Measurements from ENCODE around the gene ZFHX2. TPM values are rescaled to one million over a fixed set of nuclear protein-coding genes. Genes with fewer than 3 reads are reported as not detected.

ZFHX2 gene
- 0.28 and 0.77 TPM in 2 replicates for polyA plus RNA-seq (2012; rRNA removed)
- 0.39 and 0.42 TPM in 2 replicates for polyA plus RNA-seq (2012; cell fraction: cytosol; rRNA removed)
- 2.1 and 2.9 TPM in 2 replicates for polyA plus RNA-seq (2012; cell fraction: nucleus; rRNA removed)

DNA sequence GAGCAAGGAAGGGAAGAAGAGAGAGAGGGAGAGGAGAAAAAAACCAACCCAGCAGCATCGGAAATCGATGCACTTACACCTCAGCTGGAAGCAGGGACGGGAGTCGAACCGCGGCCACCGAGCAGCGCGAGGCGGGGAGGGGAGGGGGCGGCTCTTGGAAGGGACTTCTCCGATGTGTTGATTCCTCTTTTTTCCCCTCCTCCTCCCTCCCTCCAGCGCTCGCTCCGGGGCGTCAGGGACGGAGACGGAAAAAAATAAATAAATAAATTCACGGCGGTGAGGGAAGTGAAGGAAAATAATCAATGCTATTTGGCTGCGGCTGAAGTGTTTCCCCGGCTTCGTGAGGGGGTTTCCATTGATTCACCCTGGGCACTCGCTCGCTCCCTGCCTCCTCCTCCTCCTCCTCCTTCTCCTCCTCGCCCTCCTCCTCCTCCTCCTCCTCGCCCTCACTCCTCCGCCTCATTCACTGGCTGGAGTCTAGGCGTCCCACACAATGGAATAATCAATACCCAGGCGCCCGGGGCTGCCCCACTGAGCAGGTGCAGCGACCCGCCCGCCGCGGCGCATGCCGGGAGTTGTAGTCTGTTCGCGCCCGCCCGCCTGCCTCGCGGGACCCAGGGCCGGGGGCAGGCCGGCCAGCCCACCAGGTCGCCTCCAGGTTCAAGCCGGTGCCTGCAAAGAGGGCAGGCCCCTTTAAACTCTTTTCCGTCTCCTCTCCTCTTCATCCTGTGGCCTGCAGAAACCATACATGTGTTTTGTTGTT lies at the start of gene ZFHX2:
Gene ZFHX2 (minus strand): TSS at position 500 of the 763 bp plus-strand sequence. CDS start 16,440 bp downstream, outside the sequence.
- H3K9me2 ChIP-seq, result no peaks in the 10 kb centered on the region
- H3K9ac ChIP-seq, result peak within 1 kb of the TSS; percentile 69
- peak; percentile 91 for DNase-seq
- H3K36me3 ChIP-seq (replicated peaks in 1 of 2; ENCODE audit: control insufficient read depth in 1 of 2, insufficient read depth in 2 of 2, low read length in 1 of 2), result no peaks in the 10 kb centered on the region
- POLR2A ChIA-PET, result no interaction called here
- no peaks in the 10 kb centered on the region for H3K27me3 ChIP-seq (ENCODE audit: insufficient read depth)
- H3K27ac ChIP-seq (ENCODE audit: low read depth in 2 of 2, low read length in 1 of 2), result peak within 1 kb of the TSS in 1 of 2 experiments; percentile 80; a peak in 2 of 4 replicates
- H4K20me1 ChIP-seq (ENCODE audit: insufficient read depth), result no peaks in the 10 kb centered on the region
- peaks cover 4% of the 10 kb centered on the region; the same call in 1 of the 2 replicates for H3K79me2 ChIP-seq (ENCODE audit: insufficient read depth)
- H3K4me3 ChIP-seq (ENCODE audit: low read depth in 2 of 2, low read length in 1 of 2), result peak within 1 kb of the TSS; percentile 75 to 97
- peak within 1 kb of the TSS; percentile 88 for H3K4me2 ChIP-seq
- WGBS (ENCODE audit: low lambda C conversion rate), result 1% methylated on average over 44 of the region's 49 CpGs
- CTCF ChIA-PET, result interaction anchor here (0.7 to 2.2 kb wide), 8 partner anchors 8 to 72 kb away, joined by 3 to 11 read pairs (median 4); no protein-coding TSS in a partner anchor
- H3K4me1 ChIP-seq (ENCODE audit: control insufficient read depth in 1 of 2, insufficient read depth in 2 of 2, low read depth in 1 of 2, low read length in 1 of 2), result peaks cover 5 to 19% of the 10 kb centered on the region in 2 experiments; a peak in 2 of 4 replicates
- H3K9me3 ChIP-seq, result no peaks in the 10 kb centered on the region
- no peaks in the 10 kb centered on the region for H3F3A ChIP-seq (replicated peaks; ENCODE audit: insufficient read depth)
- H2AFZ ChIP-seq (ENCODE audit: low read depth), result peak within 1 kb of the TSS; percentile 94
- no peak for TF ChIP-seq ELF1 (IDR thresholded peaks at IDR 0.05)
- TF ChIP-seq NRF1 (IDR thresholded peaks at IDR 0.05; ENCODE audit: low read depth, low read length), result peak; percentile 67
- TF ChIP-seq, protein P1, sequence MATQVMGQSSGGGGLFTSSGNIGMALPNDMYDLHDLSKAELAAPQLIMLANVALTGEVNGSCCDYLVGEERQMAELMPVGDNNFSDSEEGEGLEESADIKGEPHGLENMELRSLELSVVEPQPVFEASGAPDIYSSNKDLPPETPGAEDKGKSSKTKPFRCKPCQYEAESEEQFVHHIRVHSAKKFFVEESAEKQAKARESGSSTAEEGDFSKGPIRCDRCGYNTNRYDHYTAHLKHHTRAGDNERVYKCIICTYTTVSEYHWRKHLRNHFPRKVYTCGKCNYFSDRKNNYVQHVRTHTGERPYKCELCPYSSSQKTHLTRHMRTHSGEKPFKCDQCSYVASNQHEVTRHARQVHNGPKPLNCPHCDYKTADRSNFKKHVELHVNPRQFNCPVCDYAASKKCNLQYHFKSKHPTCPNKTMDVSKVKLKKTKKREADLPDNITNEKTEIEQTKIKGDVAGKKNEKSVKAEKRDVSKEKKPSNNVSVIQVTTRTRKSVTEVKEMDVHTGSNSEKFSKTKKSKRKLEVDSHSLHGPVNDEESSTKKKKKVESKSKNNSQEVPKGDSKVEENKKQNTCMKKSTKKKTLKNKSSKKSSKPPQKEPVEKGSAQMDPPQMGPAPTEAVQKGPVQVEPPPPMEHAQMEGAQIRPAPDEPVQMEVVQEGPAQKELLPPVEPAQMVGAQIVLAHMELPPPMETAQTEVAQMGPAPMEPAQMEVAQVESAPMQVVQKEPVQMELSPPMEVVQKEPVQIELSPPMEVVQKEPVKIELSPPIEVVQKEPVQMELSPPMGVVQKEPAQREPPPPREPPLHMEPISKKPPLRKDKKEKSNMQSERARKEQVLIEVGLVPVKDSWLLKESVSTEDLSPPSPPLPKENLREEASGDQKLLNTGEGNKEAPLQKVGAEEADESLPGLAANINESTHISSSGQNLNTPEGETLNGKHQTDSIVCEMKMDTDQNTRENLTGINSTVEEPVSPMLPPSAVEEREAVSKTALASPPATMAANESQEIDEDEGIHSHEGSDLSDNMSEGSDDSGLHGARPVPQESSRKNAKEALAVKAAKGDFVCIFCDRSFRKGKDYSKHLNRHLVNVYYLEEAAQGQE (IDR thresholded peaks at IDR 0.05; ENCODE audit: low read depth, low read length), result no peak
- TF ChIP-seq, protein P2, sequence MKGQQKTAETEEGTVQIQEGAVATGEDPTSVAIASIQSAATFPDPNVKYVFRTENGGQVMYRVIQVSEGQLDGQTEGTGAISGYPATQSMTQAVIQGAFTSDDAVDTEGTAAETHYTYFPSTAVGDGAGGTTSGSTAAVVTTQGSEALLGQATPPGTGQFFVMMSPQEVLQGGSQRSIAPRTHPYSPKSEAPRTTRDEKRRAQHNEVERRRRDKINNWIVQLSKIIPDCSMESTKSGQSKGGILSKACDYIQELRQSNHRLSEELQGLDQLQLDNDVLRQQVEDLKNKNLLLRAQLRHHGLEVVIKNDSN (IDR thresholded peaks at IDR 0.05; ENCODE audit: borderline replicate concordance, low read depth), result no peak
- no peak; the same call in 1 of the 2 replicates for TF ChIP-seq TAF1 (IDR thresholded peaks at IDR 0.05; ENCODE audit: borderline replicate concordance, low read depth, low read length)
- 0 out of 2 replicates have a peak, but pooled peaks have one; percentile 33 for TF ChIP-seq RCOR1 (IDR thresholded peaks at IDR 0.05; ENCODE audit: low read length)
- TF ChIP-seq, protein P3, sequence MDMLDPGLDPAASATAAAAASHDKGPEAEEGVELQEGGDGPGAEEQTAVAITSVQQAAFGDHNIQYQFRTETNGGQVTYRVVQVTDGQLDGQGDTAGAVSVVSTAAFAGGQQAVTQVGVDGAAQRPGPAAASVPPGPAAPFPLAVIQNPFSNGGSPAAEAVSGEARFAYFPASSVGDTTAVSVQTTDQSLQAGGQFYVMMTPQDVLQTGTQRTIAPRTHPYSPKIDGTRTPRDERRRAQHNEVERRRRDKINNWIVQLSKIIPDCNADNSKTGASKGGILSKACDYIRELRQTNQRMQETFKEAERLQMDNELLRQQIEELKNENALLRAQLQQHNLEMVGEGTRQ (IDR thresholded peaks at IDR 0.05; ENCODE audit: borderline replicate concordance, low read depth, low read length), result no peak
- TF ChIP-seq TEAD4 (IDR thresholded peaks at IDR 0.05; ENCODE audit: borderline replicate concordance, insufficient read depth), result no peak
- TF ChIP-seq MEF2A (IDR thresholded peaks at IDR 0.05; ENCODE audit: borderline replicate concordance, low read depth), result no peak
- TF ChIP-seq, protein P4, sequence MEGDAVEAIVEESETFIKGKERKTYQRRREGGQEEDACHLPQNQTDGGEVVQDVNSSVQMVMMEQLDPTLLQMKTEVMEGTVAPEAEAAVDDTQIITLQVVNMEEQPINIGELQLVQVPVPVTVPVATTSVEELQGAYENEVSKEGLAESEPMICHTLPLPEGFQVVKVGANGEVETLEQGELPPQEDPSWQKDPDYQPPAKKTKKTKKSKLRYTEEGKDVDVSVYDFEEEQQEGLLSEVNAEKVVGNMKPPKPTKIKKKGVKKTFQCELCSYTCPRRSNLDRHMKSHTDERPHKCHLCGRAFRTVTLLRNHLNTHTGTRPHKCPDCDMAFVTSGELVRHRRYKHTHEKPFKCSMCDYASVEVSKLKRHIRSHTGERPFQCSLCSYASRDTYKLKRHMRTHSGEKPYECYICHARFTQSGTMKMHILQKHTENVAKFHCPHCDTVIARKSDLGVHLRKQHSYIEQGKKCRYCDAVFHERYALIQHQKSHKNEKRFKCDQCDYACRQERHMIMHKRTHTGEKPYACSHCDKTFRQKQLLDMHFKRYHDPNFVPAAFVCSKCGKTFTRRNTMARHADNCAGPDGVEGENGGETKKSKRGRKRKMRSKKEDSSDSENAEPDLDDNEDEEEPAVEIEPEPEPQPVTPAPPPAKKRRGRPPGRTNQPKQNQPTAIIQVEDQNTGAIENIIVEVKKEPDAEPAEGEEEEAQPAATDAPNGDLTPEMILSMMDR (IDR thresholded peaks at IDR 0.05), result no peak
- TF ChIP-seq, protein P5, sequence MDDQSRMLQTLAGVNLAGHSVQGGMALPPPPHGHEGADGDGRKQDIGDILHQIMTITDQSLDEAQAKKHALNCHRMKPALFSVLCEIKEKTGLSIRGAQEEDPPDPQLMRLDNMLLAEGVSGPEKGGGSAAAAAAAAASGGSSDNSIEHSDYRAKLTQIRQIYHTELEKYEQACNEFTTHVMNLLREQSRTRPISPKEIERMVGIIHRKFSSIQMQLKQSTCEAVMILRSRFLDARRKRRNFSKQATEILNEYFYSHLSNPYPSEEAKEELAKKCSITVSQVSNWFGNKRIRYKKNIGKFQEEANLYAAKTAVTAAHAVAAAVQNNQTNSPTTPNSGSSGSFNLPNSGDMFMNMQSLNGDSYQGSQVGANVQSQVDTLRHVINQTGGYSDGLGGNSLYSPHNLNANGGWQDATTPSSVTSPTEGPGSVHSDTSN (IDR thresholded peaks at IDR 0.05), result no peak
- TF ChIP-seq JUND (IDR thresholded peaks at IDR 0.05), result no peak
- TF ChIP-seq EP300 (IDR thresholded peaks at IDR 0.05; ENCODE audit: borderline replicate concordance in 1 of 2, low read depth in 1 of 2, low read length in 1 of 2), result no peak
- no peak for TF ChIP-seq NFIC (IDR thresholded peaks at IDR 0.05; ENCODE audit: borderline replicate concordance)
- TF ChIP-seq SIN3A (IDR thresholded peaks at IDR 0.05; ENCODE audit: borderline replicate concordance, low read depth, low read length), result no peak
- no peak for TF ChIP-seq RAD21 (IDR thresholded peaks at IDR 0.05; ENCODE audit: low read length)
- no peak for TF ChIP-seq EZH2phosphoT487 (IDR thresholded peaks at IDR 0.05; ENCODE audit: borderline replicate concordance, low read depth)
- TF ChIP-seq, protein P6, sequence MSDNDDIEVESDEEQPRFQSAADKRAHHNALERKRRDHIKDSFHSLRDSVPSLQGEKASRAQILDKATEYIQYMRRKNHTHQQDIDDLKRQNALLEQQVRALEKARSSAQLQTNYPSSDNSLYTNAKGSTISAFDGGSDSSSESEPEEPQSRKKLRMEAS (IDR thresholded peaks at IDR 0.05; ENCODE audit: low read depth), result no peak
- TF ChIP-seq FOXM1 (IDR thresholded peaks at IDR 0.05; ENCODE audit: low read depth), result no peak
- peak; percentile 96 for TF ChIP-seq CHD2 (IDR thresholded peaks at IDR 0.05; ENCODE audit: low read length, partially characterized antibody)
- TF ChIP-seq FOSL2 (IDR thresholded peaks at IDR 0.05; ENCODE audit: borderline replicate concordance, low read depth), result no peak
- no peak for TF ChIP-seq FOXJ3 (CRISPR knock-in tag; IDR thresholded peaks at IDR 0.05)

Data from SK-N-SH (cell line).